Body of pancreas (tissue), 4 donors: Measurements from ENCODE around the gene EVA1A. TPM values are rescaled to one million over a fixed set of nuclear protein-coding genes. Genes with fewer than 3 reads are reported as not detected.
A peak's percentile ranks its signal among the peaks of the same experiment; 100 is the strongest.

Experiments
- ATAC-seq: fragments of 150-250 bp; one replicate; pipeline ENCODE4 v1.9.1; 2016
- DNase-seq, 4 donors: peaks; one replicate each; pipeline ENCODE4 v3.0.0-alpha.2; 2019
- H3K27ac ChIP-seq, 4 donors: fragments of 200-600 bp; sonication (generic); 1 replicate in 3 of 4; 2 replicates in 1 of 4; pipeline versions ENCODE4 v1.5.1 to v1.6.1; 2016 to 2019; ENCODE audit warnings: mild to moderate bottlenecking in 1 of 4, mixed read lengths in 1 of 4, moderate library complexity in 1 of 4
- H3K27me3 ChIP-seq, 2 donors: fragments of 200-600 bp; sonication (generic); one replicate each; pipeline ENCODE4 v1.6.0; 2016; ENCODE audit warnings: mild to moderate bottlenecking in 1 of 2
- H3K36me3 ChIP-seq, 2 donors: fragments of 200-600 bp; sonication (generic); replicated peaks in 1 of 2; 2 replicates each; pipeline ENCODE4 v1.5.1; 2016; ENCODE audit warnings: low read depth in 2 of 2; ENCODE audit not compliant: insufficient read depth in 1 of 2
- H3K4me1 ChIP-seq: fragments of 200-600 bp; sonication (generic); one replicate; pipeline ENCODE4 v1.6.0; 2016
- H3K4me3 ChIP-seq, 2 donors: fragments of 200-600 bp; sonication (generic); 1 replicate in 1 of 2; 2 replicates in 1 of 2; pipeline ENCODE4 v1.5.1; 2016 to 2019
- H3K9me3 ChIP-seq, 3 donors: fragments of 200-600 bp; sonication (generic); 1 replicate in 2 of 3; 2 replicates in 1 of 3; pipeline ENCODE4 v1.5.1; 2016
- POLR2A ChIP-seq, 3 donors: fragments of 450-650 bp; IDR thresholded peaks; one replicate each; pipeline ENCODE4 v1.6.1; 2016; ENCODE audit warnings: antibody characterized with exemption in 3 of 3, mild to moderate bottlenecking in 2 of 3
- WGBS, 2 donors: methylation state at CpG; one replicate each; pipeline ENCODE4 v1.1.5; 2017; 5-methylcytosine and 5-hydroxymethylcytosine counted together
- intact Hi-C: fragments of 100-400 bp; cut with DNase I; formaldehyde crosslinking; loops from one replicate; pipeline ENCODE4 v1.15.1; 2023
- total RNA-seq, 2 donors: library from RNA; depleted of rRNA; stranded (reverse); fragments of >200 nt; gene quantifications; one replicate each; pipeline ENCODE4 v1.1.0, GENCODE V29; 2016
- TF ChIP-seq, protein P1 (sequence below), 7 experiments: fragments of 450-650 bp in 4 of 7; fragments of 200-600 bp in 3 of 7; sonication (generic) in 3 of 7; IDR thresholded peaks; one replicate each; pipeline ENCODE4 v1.5.1; 2016 to 2019; ENCODE audit warnings: antibody characterized with exemption in 7 of 7

Gene EVA1A
- total RNA-seq, 2 donors from 2014 or later = 27.5 to 31.3 TPM

- Histone ChIP-seq H3K9me3 (no peaks in the 10 kb centered on the region), H3K4me3 (no peak overlapping the region), H3K4me1 (peaks cover 45% of the 10 kb centered on the region), H3K27ac (peak overlapping the region; percentile 47 to 77 (median 72)), H3K27me3 (no peaks in the 10 kb centered on the region), H3K36me3 (peaks cover 0 to 2% of the 10 kb centered on the region in 2 donors)
- intact Hi-C loops = no loop called here
- 86 to 95% methylated on average over 7 of the region's 7 CpGs for WGBS, 2 donors
- ATAC-seq = no peak
- TF ChIP-seq POLR2A (IDR thresholded peaks at IDR 0.05) = no peak
- TF ChIP-seq, protein P1, sequence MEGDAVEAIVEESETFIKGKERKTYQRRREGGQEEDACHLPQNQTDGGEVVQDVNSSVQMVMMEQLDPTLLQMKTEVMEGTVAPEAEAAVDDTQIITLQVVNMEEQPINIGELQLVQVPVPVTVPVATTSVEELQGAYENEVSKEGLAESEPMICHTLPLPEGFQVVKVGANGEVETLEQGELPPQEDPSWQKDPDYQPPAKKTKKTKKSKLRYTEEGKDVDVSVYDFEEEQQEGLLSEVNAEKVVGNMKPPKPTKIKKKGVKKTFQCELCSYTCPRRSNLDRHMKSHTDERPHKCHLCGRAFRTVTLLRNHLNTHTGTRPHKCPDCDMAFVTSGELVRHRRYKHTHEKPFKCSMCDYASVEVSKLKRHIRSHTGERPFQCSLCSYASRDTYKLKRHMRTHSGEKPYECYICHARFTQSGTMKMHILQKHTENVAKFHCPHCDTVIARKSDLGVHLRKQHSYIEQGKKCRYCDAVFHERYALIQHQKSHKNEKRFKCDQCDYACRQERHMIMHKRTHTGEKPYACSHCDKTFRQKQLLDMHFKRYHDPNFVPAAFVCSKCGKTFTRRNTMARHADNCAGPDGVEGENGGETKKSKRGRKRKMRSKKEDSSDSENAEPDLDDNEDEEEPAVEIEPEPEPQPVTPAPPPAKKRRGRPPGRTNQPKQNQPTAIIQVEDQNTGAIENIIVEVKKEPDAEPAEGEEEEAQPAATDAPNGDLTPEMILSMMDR (IDR thresholded peaks at IDR 0.05) = no peak
- no peak for DNase-seq
These were observed 45.0 kb downstream of the EVA1A start for GRCh38 chr2:75515584-75516368.

GRCh38 chr2:75513616-75514170 lies 47.0 kb downstream of the EVA1A start:
- ATAC-seq (no peak), DNase-seq (no peak)
- intact Hi-C loops = no loop called here
- Histone ChIP-seq H3K27ac (no peak overlapping the region), H3K36me3 (peaks cover 0 to 2% of the 10 kb centered on the region in 2 donors), H3K9me3 (no peaks in the 10 kb centered on the region), H3K27me3 (no peaks in the 10 kb centered on the region), H3K4me1 (peaks cover 38% of the 10 kb centered on the region), H3K4me3 (no peak overlapping the region)
- TF ChIP-seq POLR2A (IDR thresholded peaks at IDR 0.05) = no peak
- TF ChIP-seq, protein P1 (IDR thresholded peaks at IDR 0.05) = no peak
- 86 to 93% methylated on average over 4 of the region's 4 CpGs for WGBS, 2 donors

DNA sequence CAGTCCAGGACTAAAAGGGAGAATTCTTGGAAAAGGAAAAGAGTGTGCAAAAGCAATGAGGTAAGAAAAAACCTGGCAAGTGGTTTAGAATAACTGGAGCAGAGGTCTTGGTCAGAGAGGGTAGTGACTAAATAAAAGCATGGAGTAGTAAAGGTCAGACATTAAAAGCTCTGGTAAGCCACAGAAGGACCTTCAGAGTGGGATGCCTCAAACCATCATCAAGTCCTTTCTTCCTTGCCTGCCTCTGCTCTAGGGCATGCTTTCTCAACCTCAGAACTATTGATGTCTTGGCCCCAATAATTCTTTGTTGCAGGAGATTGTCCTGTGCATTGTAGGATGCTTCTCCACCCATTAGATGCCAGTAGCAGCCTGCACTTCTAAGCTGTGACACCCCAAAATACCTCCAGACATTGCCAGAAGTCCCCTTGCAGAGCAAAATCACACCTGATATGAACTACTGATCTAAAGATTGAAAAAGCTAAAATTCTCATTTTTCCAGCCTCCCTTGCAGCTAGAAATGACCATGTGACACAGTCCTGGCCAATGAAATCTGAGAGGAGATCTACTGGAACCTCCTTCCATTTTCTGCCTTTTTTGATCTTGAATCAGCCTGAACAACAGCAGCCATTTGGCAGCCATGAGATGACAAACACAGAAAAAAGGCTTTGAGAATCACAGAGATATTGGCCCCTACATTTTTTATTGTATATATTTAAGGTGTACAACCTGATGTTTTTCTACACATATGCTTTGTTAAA lies 48.1 kb downstream of the EVA1A start:
- H3K27me3 ChIP-seq = no peaks in the 10 kb centered on the region
- ATAC-seq (no peak), DNase-seq (no peak)
- peaks cover 27% of the 10 kb centered on the region for H3K4me1 ChIP-seq
- intact Hi-C loops = no loop called here
- H3K27ac ChIP-seq = no peak overlapping the region
- no peaks in the 10 kb centered on the region for H3K9me3 ChIP-seq
- TF ChIP-seq, protein P1 (IDR thresholded peaks at IDR 0.05) = no peak
- TF ChIP-seq POLR2A (IDR thresholded peaks at IDR 0.05) = no peak
- peaks cover 0 to 2% of the 10 kb centered on the region in 2 donors for H3K36me3 ChIP-seq
- no peak overlapping the region for H3K4me3 ChIP-seq

- no peak for DNase-seq
- ATAC-seq = no peak
- 84 to 91% methylated on average over 1 of the region's 1 CpG for WGBS, 2 donors
These were observed 54.5 kb downstream of the EVA1A start for GRCh38 chr2:75506101-75506697.

More at GRCh38 chr2:75506101-75506697, 54.5 kb downstream of the EVA1A start:
- no peak overlapping the region for H3K4me3 ChIP-seq
- TF ChIP-seq POLR2A (IDR thresholded peaks at IDR 0.05) = no peak
- TF ChIP-seq, protein P1 (IDR thresholded peaks at IDR 0.05) = no peak
- H3K27ac ChIP-seq = no peak overlapping the region
- no peaks in the 10 kb centered on the region for H3K27me3 ChIP-seq
- H3K4me1 ChIP-seq = peaks cover 8% of the 10 kb centered on the region
- intact Hi-C loops = no loop called here
- no peaks in the 10 kb centered on the region for H3K9me3 ChIP-seq
- H3K36me3 ChIP-seq = no peaks in the 10 kb centered on the region
